Keratinocyte (primary cell): ENCODE data around the gene CD8A. TPM values are rescaled to one million over a fixed set of nuclear protein-coding genes. Genes with fewer than 3 reads are reported as not detected.

Experiments
- DNase-seq: peaks from one replicate; pipeline ENCODE4 v3.0.0-alpha.2; 2011; ENCODE audit warnings: low read depth, missing footprints, low spot score
- FAIRE-seq: peaks from 2 replicates; lab custom pipeline; 2011; peaks lifted over from hg19 to GRCh38; lab: Jason Lieb, UNC
- H2AFZ ChIP-seq: 2 replicates; pipeline ENCODE4 v1.6.0; 2012; ENCODE audit warnings: low read length, control low read depth, inconsistent platforms; ENCODE audit not compliant: control insufficient read depth
- H3K27ac ChIP-seq: 2 replicates; pipeline ENCODE4 v1.5.1; 2011; ENCODE audit warnings: low read length; ENCODE audit not compliant: control insufficient read depth, insufficient read depth
- H3K27me3 ChIP-seq: 3 replicates; pipeline ENCODE4 v1.6.0; 2011; ENCODE audit warnings: low read length; ENCODE audit not compliant: control insufficient read depth, insufficient read depth; ENCODE audit errors: extremely low read depth
- H3K36me3 ChIP-seq, 2 experiments: 2 replicates in 1 of 2; 3 replicates in 1 of 2; pipeline ENCODE4 v1.5.1; 2011; ENCODE audit warnings: low read length in 2 of 2, mild to moderate bottlenecking in 1 of 2; ENCODE audit not compliant: control insufficient read depth in 2 of 2, insufficient read depth in 2 of 2; ENCODE audit errors: extremely low read depth in 1 of 2
- H3K4me1 ChIP-seq: 3 replicates; pipeline ENCODE4 v1.5.1; 2011; ENCODE audit warnings: low read length; ENCODE audit not compliant: control insufficient read depth, insufficient read depth; ENCODE audit errors: extremely low read depth
- H3K4me2 ChIP-seq: 3 replicates; pipeline ENCODE4 v1.6.0; 2011; ENCODE audit warnings: low read depth, low read length; ENCODE audit not compliant: control insufficient read depth, insufficient read depth; ENCODE audit errors: extremely low read depth
- H3K4me3 ChIP-seq, 3 experiments: fragments of 200-600 bp in 1 of 3; sonication (generic) in 1 of 3; 2 replicates in 2 of 3; 3 replicates in 1 of 3; pipeline ENCODE4 v1.5.1; 2011 to 2016; ENCODE audit warnings: low read length in 3 of 3, mild to moderate bottlenecking in 3 of 3, control low read depth in 2 of 3, inconsistent platforms in 1 of 3, low read depth in 1 of 3, mixed read lengths in 1 of 3, mixed run types in 1 of 3, moderate library complexity in 1 of 3; ENCODE audit not compliant: control insufficient read depth in 2 of 3, insufficient read depth in 2 of 3; ENCODE audit errors: extremely low read depth in 1 of 3
- H3K79me2 ChIP-seq: 2 replicates; pipeline ENCODE4 v1.6.0; 2012; ENCODE audit warnings: low read length; ENCODE audit not compliant: control insufficient read depth, insufficient read depth
- H3K9ac ChIP-seq: 3 replicates; pipeline ENCODE4 v1.6.0; 2011; ENCODE audit warnings: low read length; ENCODE audit not compliant: control insufficient read depth, insufficient read depth; ENCODE audit errors: extremely low read depth
- H3K9me1 ChIP-seq: 3 replicates; pipeline ENCODE4 v1.6.0; 2011; ENCODE audit warnings: low read length; ENCODE audit not compliant: control insufficient read depth, insufficient read depth; ENCODE audit errors: extremely low read depth
- H3K9me3 ChIP-seq: 2 replicates; pipeline ENCODE4 v1.5.1; 2012; ENCODE audit warnings: low read depth, low read length; ENCODE audit not compliant: control insufficient read depth
- H4K20me1 ChIP-seq: 3 replicates; pipeline ENCODE4 v1.6.0; 2011; ENCODE audit warnings: low read length; ENCODE audit not compliant: control insufficient read depth, insufficient read depth; ENCODE audit errors: extremely low read depth
- EZH2 ChIP-seq: IDR thresholded peaks from one replicate; pipeline ENCODE4 v1.6.1; 2012; ENCODE audit warnings: inconsistent platforms, mild to moderate bottlenecking, low read length, moderate library complexity
- dilution Hi-C: fragments of 300-500 bp; cut with MboI; formaldehyde crosslinking; loops from one replicate; pipeline ENCODE4 v1.7.0; 2020; ENCODE audit warnings: low sequenced_read_pairs; ENCODE audit not compliant: extremely low pct_ligation_motif_present
- polyA plus RNA-seq, 5 experiments: library from polyadenylated mRNA; depleted of rRNA in 3 of 5; stranded (reverse) in 3 of 5; stranded (forward) in 1 of 5; unstranded in 1 of 5; fragments of >200 nt; gene quantifications; 1 replicate in 1 of 5; 2 replicates in 3 of 5; 3 replicates in 1 of 5; pipeline versions ENCODE4 v1.2.1 to v1.2.3, GENCODE V29; 2011 to 2012; ENCODE audit warnings: missing spikeins in 2 of 5, low read depth in 1 of 5, low replicate concordance in 1 of 5
- TF ChIP-seq, protein P1 (sequence below), 3 experiments: IDR thresholded peaks in 1 of 3; conservative IDR thresholded peaks in 1 of 3; optimal IDR thresholded peaks in 1 of 3; 2 replicates in 2 of 3; 3 replicates in 1 of 3; pipeline versions ENCODE3 to v1.5.1; 2011; ENCODE audit warnings: low read length in 3 of 3, mild to moderate bottlenecking in 3 of 3, moderate library complexity in 2 of 3, control low read depth in 1 of 3, inconsistent platforms in 1 of 3; ENCODE audit not compliant: insufficient read depth in 2 of 3; ENCODE audit errors: extremely low read depth in 1 of 3

CD8A gene
- polyA plus RNA-seq, 1 donor (not counting 4 experiments of a cell fraction or from before 2014, with no cell fraction given): 0.10 TPM

GRCh38 chr2:86774862-86775261, 15.9 kb downstream of the CD8A start:
- no peaks in the 10 kb centered on the region for H4K20me1 ChIP-seq
- FAIRE-seq (no peak), DNase-seq (no peak)
- H3K79me2 ChIP-seq: no peaks in the 10 kb centered on the region
- H3K9ac ChIP-seq: no peak overlapping the region
- no peak overlapping the region for H3K4me2 ChIP-seq
- no peak overlapping the region for H2AFZ ChIP-seq
- dilution Hi-C loops: no loop called here
- no peak overlapping the region for H3K27ac ChIP-seq
- H3K9me1 ChIP-seq: no peaks in the 10 kb centered on the region
- no peaks in the 10 kb centered on the region for H3K27me3 ChIP-seq
- TF ChIP-seq, protein P1, sequence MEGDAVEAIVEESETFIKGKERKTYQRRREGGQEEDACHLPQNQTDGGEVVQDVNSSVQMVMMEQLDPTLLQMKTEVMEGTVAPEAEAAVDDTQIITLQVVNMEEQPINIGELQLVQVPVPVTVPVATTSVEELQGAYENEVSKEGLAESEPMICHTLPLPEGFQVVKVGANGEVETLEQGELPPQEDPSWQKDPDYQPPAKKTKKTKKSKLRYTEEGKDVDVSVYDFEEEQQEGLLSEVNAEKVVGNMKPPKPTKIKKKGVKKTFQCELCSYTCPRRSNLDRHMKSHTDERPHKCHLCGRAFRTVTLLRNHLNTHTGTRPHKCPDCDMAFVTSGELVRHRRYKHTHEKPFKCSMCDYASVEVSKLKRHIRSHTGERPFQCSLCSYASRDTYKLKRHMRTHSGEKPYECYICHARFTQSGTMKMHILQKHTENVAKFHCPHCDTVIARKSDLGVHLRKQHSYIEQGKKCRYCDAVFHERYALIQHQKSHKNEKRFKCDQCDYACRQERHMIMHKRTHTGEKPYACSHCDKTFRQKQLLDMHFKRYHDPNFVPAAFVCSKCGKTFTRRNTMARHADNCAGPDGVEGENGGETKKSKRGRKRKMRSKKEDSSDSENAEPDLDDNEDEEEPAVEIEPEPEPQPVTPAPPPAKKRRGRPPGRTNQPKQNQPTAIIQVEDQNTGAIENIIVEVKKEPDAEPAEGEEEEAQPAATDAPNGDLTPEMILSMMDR (optimal IDR thresholded peaks at IDR 0.05 in 1 of 3, IDR thresholded peaks at IDR 0.05 in 1 of 3, conservative IDR thresholded peaks at IDR 0.05 in 1 of 3; ENCODE audit: extremely low read depth in 1 of 3, insufficient read depth in 2 of 3, low read length in 3 of 3): no peak
- TF ChIP-seq EZH2: no peak
- no peaks in the 10 kb centered on the region for H3K9me3 ChIP-seq
- H3K4me3 ChIP-seq: no peak overlapping the region
- no peaks in the 10 kb centered on the region for H3K4me1 ChIP-seq
- peaks cover 5 to 11% of the 10 kb centered on the region in 2 experiments for H3K36me3 ChIP-seq

GRCh38 chr2:86772611-86773010, 18.1 kb downstream of the CD8A start:
- DNase-seq: no peak
- TF ChIP-seq, protein P1 (optimal IDR thresholded peaks at IDR 0.05 in 1 of 3, IDR thresholded peaks at IDR 0.05 in 1 of 3, conservative IDR thresholded peaks at IDR 0.05 in 1 of 3; ENCODE audit: extremely low read depth in 1 of 3, insufficient read depth in 2 of 3, low read length in 3 of 3): no peak
- TF ChIP-seq EZH2: no peak
- no peak for FAIRE-seq
- peaks cover 5 to 11% of the 10 kb centered on the region in 2 experiments for H3K36me3 ChIP-seq
- H3K9ac ChIP-seq: no peak overlapping the region
- H3K9me3 ChIP-seq: no peaks in the 10 kb centered on the region
- no peaks in the 10 kb centered on the region for H3K9me1 ChIP-seq
- no peak overlapping the region for H2AFZ ChIP-seq
- no peak overlapping the region for H3K4me3 ChIP-seq
- no peaks in the 10 kb centered on the region for H3K79me2 ChIP-seq
- no peaks in the 10 kb centered on the region for H3K27me3 ChIP-seq
- H4K20me1 ChIP-seq: no peaks in the 10 kb centered on the region
- dilution Hi-C loops: no loop called here
- no peak overlapping the region for H3K27ac ChIP-seq
- no peaks in the 10 kb centered on the region for H3K4me1 ChIP-seq
- H3K4me2 ChIP-seq: no peak overlapping the region
